Osteoblast (primary cell): ENCODE results near the gene IGSF9B. TPM values are rescaled to one million over a fixed set of nuclear protein-coding genes. Genes with fewer than 3 reads are reported as not detected.
A peak's percentile ranks its signal among the peaks of the same experiment; 100 is the strongest.

Experiments used
- DNase-seq: peaks from one replicate; pipeline ENCODE4 v3.0.0; 2011; ENCODE audit warnings: low spot score, mixed read lengths; ENCODE audit not compliant: insufficient read length; ENCODE audit errors: missing footprints
- H2AFZ ChIP-seq: 2 replicates; pipeline ENCODE4 v1.6.0; 2011; ENCODE audit warnings: mild to moderate bottlenecking, low read length
- H3K27ac ChIP-seq: 2 replicates; pipeline ENCODE4 v1.5.1; 2011; ENCODE audit warnings: mild to moderate bottlenecking, low read depth, low read length, moderate library complexity
- H3K27me3 ChIP-seq: 2 replicates; pipeline ENCODE4 v1.6.0; 2012; ENCODE audit warnings: mild to moderate bottlenecking, control low read depth, inconsistent platforms, low read length, moderate library complexity; ENCODE audit not compliant: insufficient read depth
- H3K36me3 ChIP-seq: 2 replicates; pipeline ENCODE4 v1.5.1; 2011; ENCODE audit warnings: mild to moderate bottlenecking, low read length, control low read depth, moderate library complexity; ENCODE audit not compliant: insufficient read depth
- H3K4me1 ChIP-seq: 2 replicates; pipeline ENCODE4 v1.5.1; 2011; ENCODE audit warnings: mild to moderate bottlenecking, low read length, control low read depth, moderate library complexity; ENCODE audit not compliant: insufficient read depth
- H3K4me2 ChIP-seq: 2 replicates; pipeline ENCODE4 v1.6.0; 2011; ENCODE audit warnings: mild to moderate bottlenecking, low read length; ENCODE audit not compliant: insufficient read depth
- H3K4me3 ChIP-seq: fragments of 200-600 bp; sonication (generic); 3 replicates; pipeline ENCODE4 v1.5.1; 2012; ENCODE audit warnings: mild to moderate bottlenecking, low read length, inconsistent platforms; ENCODE audit not compliant: insufficient read depth
- H3K79me2 ChIP-seq: 2 replicates; pipeline ENCODE4 v1.6.0; 2012; ENCODE audit warnings: mild to moderate bottlenecking, low read length, control low read depth, inconsistent platforms; ENCODE audit not compliant: insufficient read depth
- H3K9me3 ChIP-seq: 2 replicates; pipeline ENCODE4 v1.5.1; 2011; ENCODE audit warnings: low read depth, low read length, control low read depth
- H4K20me1 ChIP-seq: 2 replicates; pipeline ENCODE4 v1.6.0; 2012; ENCODE audit warnings: mild to moderate bottlenecking, low read length, control low read depth; ENCODE audit not compliant: insufficient read depth
- total RNA-seq: library from RNA; depleted of rRNA; stranded (reverse); fragments of >200 nt; gene quantifications from 2 replicates; pipeline ENCODE4 v1.2.3, GENCODE V29; 2012
- TF ChIP-seq, protein P1 (sequence below): IDR thresholded peaks from 2 replicates; pipeline ENCODE4 v1.5.1; 2011; ENCODE audit warnings: mild to moderate bottlenecking, low read depth, low read length, moderate library complexity; ENCODE audit errors: extremely low read depth

Gene IGSF9B
- total RNA-seq, 1 donor, result 0.36 TPM

DNA sequence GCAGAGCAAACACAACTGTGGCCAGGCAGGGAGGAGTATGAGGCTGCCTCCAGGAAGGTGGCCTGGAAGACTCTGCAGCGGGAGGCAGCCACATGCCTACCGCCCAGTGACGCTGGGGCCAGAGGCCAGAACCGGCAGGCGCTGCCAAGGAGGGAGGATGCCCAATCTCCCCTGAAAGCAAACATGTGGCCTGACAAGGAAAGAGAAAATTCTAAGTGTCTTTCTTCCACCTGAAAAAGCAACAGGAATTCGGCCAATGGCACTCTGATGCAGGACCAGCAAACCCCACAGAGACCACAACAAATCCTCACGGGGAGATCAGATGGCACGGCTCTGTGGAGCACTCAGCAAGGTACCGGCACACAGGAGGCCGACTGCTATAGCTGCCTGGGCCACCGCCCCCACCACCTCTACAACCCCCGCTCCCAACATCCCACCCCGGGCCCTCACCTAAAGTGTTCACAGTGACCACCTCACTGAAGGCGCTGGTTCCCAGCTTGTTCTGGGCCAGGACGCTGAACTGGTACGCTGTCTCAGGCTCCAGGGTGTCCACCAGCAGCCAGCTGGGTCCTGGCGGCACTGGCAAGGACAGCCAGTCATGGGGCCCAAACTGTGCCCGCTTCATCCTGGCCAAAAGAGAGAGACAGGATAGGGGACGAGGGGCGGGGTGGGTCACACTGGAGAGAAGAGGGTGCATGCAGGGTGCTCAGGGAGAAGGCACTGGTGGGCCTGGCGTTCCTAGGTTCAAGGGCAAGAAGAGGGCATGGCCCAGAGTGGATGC is 30.1 kb downstream of the IGSF9B start:
- no peaks in the 10 kb centered on the region for H3K79me2 ChIP-seq
- peaks cover 3% of the 10 kb centered on the region for H3K27me3 ChIP-seq
- no peaks in the 10 kb centered on the region for H3K4me1 ChIP-seq
- DNase-seq, result no peak
- H2AFZ ChIP-seq, result no peak overlapping the region
- no peaks in the 10 kb centered on the region for H3K9me3 ChIP-seq
- no peaks in the 10 kb centered on the region for H4K20me1 ChIP-seq
- no peak overlapping the region for H3K4me3 ChIP-seq
- no peaks in the 10 kb centered on the region for H3K36me3 ChIP-seq
- TF ChIP-seq, protein P1, sequence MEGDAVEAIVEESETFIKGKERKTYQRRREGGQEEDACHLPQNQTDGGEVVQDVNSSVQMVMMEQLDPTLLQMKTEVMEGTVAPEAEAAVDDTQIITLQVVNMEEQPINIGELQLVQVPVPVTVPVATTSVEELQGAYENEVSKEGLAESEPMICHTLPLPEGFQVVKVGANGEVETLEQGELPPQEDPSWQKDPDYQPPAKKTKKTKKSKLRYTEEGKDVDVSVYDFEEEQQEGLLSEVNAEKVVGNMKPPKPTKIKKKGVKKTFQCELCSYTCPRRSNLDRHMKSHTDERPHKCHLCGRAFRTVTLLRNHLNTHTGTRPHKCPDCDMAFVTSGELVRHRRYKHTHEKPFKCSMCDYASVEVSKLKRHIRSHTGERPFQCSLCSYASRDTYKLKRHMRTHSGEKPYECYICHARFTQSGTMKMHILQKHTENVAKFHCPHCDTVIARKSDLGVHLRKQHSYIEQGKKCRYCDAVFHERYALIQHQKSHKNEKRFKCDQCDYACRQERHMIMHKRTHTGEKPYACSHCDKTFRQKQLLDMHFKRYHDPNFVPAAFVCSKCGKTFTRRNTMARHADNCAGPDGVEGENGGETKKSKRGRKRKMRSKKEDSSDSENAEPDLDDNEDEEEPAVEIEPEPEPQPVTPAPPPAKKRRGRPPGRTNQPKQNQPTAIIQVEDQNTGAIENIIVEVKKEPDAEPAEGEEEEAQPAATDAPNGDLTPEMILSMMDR, result no peak
- H3K4me2 ChIP-seq, result no peak overlapping the region
- H3K27ac ChIP-seq, result no peak overlapping the region

DNA sequence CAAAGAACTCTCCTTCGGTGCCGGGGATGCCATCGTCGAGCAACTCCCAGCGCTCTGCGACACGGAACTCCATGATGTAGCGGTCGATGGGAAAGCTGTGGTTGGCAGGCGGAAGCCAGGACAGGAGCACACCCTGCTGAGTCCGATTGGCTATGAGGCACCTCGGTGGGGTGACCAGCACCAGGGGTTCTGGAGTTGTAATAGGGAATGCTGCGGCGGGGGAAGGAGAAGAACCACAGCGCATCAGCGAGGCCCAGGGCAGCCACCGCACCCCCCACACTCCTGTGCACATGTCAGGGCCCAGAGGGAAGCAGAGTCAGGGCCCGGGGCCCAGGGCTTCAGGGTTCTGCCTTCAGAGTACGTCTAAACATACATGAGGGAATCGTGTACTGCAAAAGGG is 31.0 kb downstream of the IGSF9B start:
- no peak overlapping the region for H3K4me2 ChIP-seq
- H2AFZ ChIP-seq, result no peak overlapping the region
- no peak overlapping the region for H3K27ac ChIP-seq
- no peaks in the 10 kb centered on the region for H3K79me2 ChIP-seq
- no peak for DNase-seq
- H3K4me3 ChIP-seq, result no peak overlapping the region
- peaks cover 3% of the 10 kb centered on the region for H3K27me3 ChIP-seq
- no peaks in the 10 kb centered on the region for H4K20me1 ChIP-seq
- H3K9me3 ChIP-seq, result no peaks in the 10 kb centered on the region
- H3K36me3 ChIP-seq, result no peaks in the 10 kb centered on the region
- TF ChIP-seq, protein P1, result no peak
- no peaks in the 10 kb centered on the region for H3K4me1 ChIP-seq

DNA sequence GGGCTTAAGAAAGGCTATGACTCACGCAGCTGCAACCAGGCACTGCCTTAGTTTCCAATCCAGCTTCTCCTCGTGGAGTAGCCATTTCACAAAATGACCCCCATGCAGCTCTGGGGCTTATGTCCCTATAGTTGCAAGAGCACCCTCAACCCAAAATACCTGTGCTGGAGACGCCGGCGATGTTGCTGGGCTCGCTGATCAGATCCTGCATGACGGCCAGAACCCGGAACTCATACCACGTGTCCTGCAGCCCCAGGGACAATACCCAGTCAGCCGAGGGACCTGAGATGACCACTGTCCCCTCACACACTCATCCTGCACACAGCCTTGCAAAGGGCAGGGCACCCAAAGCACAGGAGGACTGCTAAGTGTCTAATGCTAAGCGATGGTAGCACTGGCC is 32.1 kb downstream of the IGSF9B start:
- H3K4me3 ChIP-seq, result no peak overlapping the region
- TF ChIP-seq, protein P1, result no peak
- no peaks in the 10 kb centered on the region for H3K79me2 ChIP-seq
- H4K20me1 ChIP-seq, result no peaks in the 10 kb centered on the region
- no peak for DNase-seq
- H3K4me1 ChIP-seq, result no peaks in the 10 kb centered on the region
- H3K9me3 ChIP-seq, result no peaks in the 10 kb centered on the region
- no peak overlapping the region for H3K27ac ChIP-seq
- no peaks in the 10 kb centered on the region for H3K36me3 ChIP-seq
- peaks cover 3% of the 10 kb centered on the region for H3K27me3 ChIP-seq
- no peak overlapping the region for H3K4me2 ChIP-seq
- no peak overlapping the region for H2AFZ ChIP-seq

DNA sequence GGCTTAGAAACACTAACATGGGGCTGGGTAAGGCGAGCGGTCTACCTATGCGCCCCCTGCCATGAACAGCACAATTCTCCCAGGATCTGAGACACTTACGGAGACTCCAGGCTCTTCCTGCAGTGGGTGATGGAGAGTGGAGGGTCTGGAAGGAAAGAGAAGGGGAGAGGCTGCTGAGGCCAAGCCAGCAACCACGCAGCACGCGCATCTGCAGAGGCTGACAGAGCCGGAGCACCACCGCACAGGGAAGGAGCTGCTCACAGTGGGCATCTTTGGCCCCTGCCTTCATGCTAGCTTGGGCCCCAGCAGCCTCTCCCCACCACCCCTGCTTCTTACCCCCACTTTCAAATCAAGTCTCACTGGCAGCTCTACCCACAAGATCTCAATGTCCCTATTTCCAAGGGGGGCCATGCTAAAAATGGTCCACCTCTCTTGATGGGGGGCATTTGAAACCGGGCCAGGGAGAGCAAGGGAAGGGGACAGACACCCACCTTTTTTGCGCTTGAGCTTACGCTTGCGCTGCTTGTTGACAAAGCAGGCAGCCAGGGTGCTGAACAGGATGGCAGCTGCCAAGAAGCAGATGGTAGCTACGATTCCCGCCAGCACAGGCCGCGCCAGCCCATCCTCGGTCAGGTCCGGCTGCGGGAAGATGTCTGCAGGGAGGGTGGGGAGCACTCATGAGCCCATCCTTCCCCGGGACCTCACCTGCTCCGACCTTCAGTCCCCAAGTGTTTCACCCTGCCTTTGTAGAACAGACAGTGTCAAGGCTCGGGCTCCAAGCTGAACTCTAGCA is 34.5 kb downstream of the IGSF9B start:
- Histone ChIP-seq H3K79me2 (no peaks in the 10 kb centered on the region), H4K20me1 (no peaks in the 10 kb centered on the region), H3K36me3 (no peaks in the 10 kb centered on the region), H3K4me3 (no peak overlapping the region), H3K27me3 (peaks cover 3% of the 10 kb centered on the region), H3K9me3 (no peaks in the 10 kb centered on the region), H3K4me2 (no peak overlapping the region), H3K27ac (no peak overlapping the region), H2AFZ (no peak overlapping the region), H3K4me1 (no peaks in the 10 kb centered on the region)
- DNase-seq, result peak; percentile 80
- TF ChIP-seq, protein P1, result no peak
